Ectodermal cell (in vitro differentiated cells): ENCODE data around the gene CARM1.
"Not testable (repeated sequence)": the region's sequence is repeated elsewhere in the genome, so short reads cannot be mapped to it uniquely, and the experiment has no call there.

Experiments
- H3K27ac ChIP-seq: 2 replicates; pipeline ENCODE4 v1.7.0; 2013; ENCODE audit warnings: mild to moderate bottlenecking, low read depth, low read length; ENCODE audit not compliant: insufficient read depth, poor library complexity, severe bottlenecking
- H3K27me3 ChIP-seq: 2 replicates; pipeline ENCODE4 v1.7.0; 2013; ENCODE audit warnings: mild to moderate bottlenecking, low read length; ENCODE audit not compliant: insufficient read depth, control insufficient read depth, poor library complexity, severe bottlenecking
- H3K36me3 ChIP-seq: one replicate; pipeline ENCODE4 v1.7.0; 2013; ENCODE audit warnings: low read length; ENCODE audit not compliant: control insufficient read depth, insufficient read depth
- H3K4me1 ChIP-seq: one replicate; pipeline ENCODE4 v1.7.0; 2013; ENCODE audit warnings: low read length; ENCODE audit not compliant: control insufficient read depth, insufficient read depth
- H3K4me3 ChIP-seq: 2 replicates; pipeline ENCODE4 v1.7.0; 2013; ENCODE audit warnings: low read depth, low read length, control low read depth; ENCODE audit not compliant: insufficient read depth
- H3K9me3 ChIP-seq: 2 replicates; pipeline ENCODE4 v1.7.0; 2013; ENCODE audit warnings: mild to moderate bottlenecking, low read length, moderate library complexity; ENCODE audit not compliant: control insufficient read depth
- WGBS, 2 experiments: methylation state at CpG; one replicate each; pipeline ENCODE4 v1.1.7; 2013; ENCODE audit warnings: missing lambda C conversion rate in 2 of 2; 5-methylcytosine and 5-hydroxymethylcytosine counted together

Gene CARM1

DNA sequence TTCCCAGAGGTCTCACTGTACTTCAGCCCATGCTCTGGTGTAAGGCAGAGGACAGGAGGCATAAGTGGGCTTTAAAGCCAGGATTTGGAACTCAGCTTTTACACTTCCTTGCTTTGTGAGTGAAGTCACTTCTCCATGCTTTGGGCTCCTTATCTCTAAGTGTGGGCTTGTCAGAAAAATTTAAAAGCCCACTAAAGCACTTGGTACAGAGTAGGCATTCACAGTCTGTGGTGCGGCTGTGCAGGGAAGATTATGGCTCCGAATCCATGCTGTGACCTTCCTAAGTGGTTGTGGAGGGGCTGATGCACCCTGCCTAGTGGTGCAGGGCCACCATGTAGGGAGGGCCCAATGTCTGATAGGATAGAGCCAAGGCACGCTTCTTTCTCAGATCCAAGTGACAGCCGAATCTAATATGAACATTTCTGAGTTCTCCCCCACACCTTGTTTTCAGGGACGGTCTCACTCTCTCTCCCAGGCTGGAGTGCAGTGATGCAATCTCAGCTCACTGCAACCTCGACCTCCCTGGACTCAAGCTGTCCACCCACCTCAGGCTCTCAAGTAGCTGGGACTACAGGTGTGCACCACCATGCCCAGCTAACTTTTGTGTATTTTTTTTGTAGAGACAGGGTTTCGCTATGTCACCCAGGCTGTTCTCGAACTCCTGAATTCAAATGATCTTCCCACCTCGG, 64.2 kb downstream of the CARM1 start:
- H3K4me3 ChIP-seq, result no peak overlapping the region
- WGBS, 2 experiments, result 93 to 94% methylated on average over 9 of the region's 9 CpGs
- no peaks in the 10 kb centered on the region for H3K36me3 ChIP-seq
- no peaks in the 10 kb centered on the region for H3K27me3 ChIP-seq
- no peaks in the 10 kb centered on the region for H3K9me3 ChIP-seq
- H3K27ac ChIP-seq, result no peak overlapping the region
- no peaks in the 10 kb centered on the region for H3K4me1 ChIP-seq

DNA sequence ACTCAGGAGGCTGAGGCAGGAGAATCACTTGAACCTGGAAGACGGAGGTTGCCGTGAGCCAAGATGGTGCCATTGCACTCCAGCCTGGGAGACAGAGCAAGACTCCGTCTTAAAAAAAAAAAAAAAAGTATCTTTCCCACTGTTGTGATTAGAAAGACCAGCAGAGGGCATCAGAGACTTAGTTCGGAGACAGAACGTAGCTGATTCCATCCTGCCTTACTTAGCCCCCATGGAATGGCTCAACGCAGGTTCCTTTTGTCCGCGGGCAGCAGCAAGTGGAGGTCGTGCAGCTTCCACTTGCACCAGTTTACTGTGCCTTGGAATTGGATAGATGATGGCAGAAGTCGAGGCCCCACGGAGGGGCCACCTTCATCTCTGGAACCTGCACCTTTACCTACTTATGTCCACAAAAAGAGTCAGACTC, 65.3 kb downstream of the CARM1 start:
- H3K4me3 ChIP-seq, result no peak overlapping the region
- no peaks in the 10 kb centered on the region for H3K27me3 ChIP-seq
- H3K27ac ChIP-seq, result no peak overlapping the region
- H3K36me3 ChIP-seq, result no peaks in the 10 kb centered on the region
- no peaks in the 10 kb centered on the region for H3K9me3 ChIP-seq
- H3K4me1 ChIP-seq, result no peaks in the 10 kb centered on the region
- 14 to 16% methylated on average over 11 of the region's 11 CpGs for WGBS, 2 experiments

DNA sequence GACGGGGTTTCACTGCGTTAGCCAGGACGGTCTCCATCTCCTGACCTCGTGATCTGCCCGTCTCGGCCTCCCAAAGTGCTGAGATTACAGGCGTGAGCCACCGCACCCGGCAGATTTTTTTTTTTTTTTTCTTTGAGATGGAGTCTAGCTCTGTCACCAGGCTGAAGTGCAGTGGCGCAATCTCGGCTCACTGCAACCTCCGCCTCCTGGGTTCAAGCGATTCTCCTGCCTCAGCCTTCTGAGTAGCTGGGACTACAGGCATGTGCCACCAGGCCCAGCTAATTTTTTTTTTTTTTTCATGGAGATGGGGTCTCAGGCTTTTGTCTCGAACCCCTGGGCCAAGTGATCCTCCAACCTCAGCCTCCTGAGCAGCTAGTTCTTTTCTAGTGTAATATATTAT, 70.3 kb downstream of the CARM1 start:
- not testable (repeated sequence) for H3K4me3 ChIP-seq, H3K4me1 ChIP-seq, H3K27ac ChIP-seq, H3K27me3 ChIP-seq, H3K9me3 ChIP-seq, H3K36me3 ChIP-seq
- WGBS, 2 experiments, result 88 to 92% methylated on average over 13 to 14 of the region's 14 CpGs

DNA sequence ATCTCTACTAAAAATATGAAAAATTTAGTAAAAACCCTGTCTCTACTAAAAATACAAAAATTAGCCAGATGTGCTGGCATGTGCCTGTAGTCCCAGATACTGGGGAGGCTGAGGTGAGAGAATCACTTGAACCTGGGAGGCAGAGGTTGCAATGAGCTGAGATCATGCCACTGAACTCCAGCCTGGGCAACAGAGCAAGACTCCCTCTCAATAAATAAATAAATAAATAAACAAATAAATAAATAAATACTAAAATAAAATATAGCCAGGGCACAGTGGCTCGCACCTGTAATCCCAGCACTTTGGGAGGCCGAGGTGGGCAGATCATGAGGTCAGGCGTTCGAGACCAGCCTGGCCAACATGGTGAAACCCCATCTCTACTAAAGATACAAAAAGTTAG, 72.1 kb downstream of the CARM1 start:
- not testable (repeated sequence) for H3K9me3 ChIP-seq, H3K27me3 ChIP-seq, H3K4me1 ChIP-seq, H3K27ac ChIP-seq, H3K4me3 ChIP-seq, H3K36me3 ChIP-seq
- WGBS, 2 experiments, result 93 to 94% methylated on average over 4 of the region's 4 CpGs

DNA sequence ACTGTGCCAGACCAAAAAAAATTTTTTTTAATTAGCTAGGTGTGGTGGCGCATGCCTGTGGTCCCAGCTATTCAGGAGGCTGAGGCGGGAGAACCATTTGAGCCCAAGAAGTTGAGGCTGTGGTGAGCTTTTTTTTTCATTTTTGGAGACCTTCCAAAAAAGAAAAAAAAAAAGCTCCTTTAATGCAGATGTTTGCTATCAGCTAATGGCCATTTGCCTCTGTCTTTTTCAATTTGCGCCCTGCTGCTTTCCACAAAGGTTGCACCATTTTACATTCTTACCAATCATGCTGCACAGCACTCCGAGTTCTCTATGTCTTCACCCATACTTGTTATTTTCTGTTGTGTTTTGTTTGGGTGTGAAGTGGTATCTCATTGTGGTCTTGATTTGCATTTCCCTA, 73.9 kb downstream of the CARM1 start:
- Histone ChIP-seq H3K9me3 (no peaks in the 10 kb centered on the region), H3K36me3 (no peaks in the 10 kb centered on the region), H3K4me3 (no peak overlapping the region), H3K27me3 (no peaks in the 10 kb centered on the region), H3K27ac (no peak overlapping the region), H3K4me1 (no peaks in the 10 kb centered on the region)
- 94 to 96% methylated on average over 3 to 4 of the region's 4 CpGs for WGBS, 2 experiments

DNA sequence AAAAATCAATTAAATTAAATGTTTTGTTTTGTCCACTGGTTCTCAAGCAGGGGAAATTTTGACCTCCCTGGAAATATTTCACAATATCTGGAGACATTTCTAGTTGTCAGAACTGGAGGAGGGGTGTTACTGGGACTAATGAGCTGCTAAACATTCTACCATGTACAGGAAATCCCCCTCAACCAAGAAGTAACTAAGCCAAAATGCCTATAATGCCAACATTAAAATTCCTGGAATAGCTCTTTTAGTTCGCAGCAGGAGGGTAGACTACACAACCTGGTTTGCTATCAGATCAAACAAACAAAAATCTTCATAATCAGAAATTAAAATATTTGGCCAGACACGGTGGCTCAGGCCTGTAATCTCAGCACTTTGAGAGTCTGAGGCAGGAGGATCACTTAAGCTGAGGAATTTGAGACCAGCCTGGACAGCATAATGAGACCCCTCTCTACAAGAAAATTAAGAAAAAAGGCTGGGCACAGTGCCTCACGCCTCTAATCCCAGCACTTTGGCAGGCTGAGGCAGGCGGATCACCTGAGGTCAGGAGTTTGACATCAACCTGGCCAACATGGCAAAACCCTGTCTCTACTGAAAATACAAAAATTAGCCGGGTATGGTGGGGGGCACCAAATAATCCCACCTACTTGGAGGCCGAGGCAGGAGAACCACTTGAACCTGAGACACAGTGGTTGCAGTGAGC, 75.8 kb downstream of the CARM1 start:
- WGBS, 2 experiments, result 90 to 92% methylated on average over 6 of the region's 6 CpGs
- Histone ChIP-seq H3K4me3 (no peak overlapping the region), H3K4me1 (no peaks in the 10 kb centered on the region), H3K9me3 (no peaks in the 10 kb centered on the region), H3K36me3 (no peaks in the 10 kb centered on the region), H3K27me3 (no peaks in the 10 kb centered on the region), H3K27ac (no peak overlapping the region)

DNA sequence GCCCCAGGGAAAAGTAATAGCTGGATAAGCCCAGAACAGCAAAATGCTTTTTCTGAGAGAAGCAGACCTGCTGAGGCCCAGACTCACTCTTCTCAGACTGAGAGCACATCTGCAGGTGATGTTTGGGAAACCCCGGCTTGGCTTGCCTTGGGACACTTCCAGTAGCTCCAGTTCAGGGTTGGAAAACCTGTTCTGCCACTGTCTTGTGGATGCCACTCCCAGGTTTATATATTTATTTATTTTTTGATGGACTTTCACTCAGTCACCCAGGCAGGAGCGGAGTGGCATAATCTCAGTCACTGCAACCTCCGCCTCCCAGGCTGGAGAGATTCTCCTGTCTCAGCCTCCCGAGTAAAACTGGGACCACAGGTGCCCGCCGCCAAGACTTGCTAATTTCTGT, 81.5 kb downstream of the CARM1 start:
- no peak overlapping the region for H3K27ac ChIP-seq
- no peaks in the 10 kb centered on the region for H3K4me1 ChIP-seq
- no peak overlapping the region for H3K4me3 ChIP-seq
- no peaks in the 10 kb centered on the region for H3K9me3 ChIP-seq
- 93% methylated on average over 6 of the region's 6 CpGs for WGBS, 2 experiments
- no peaks in the 10 kb centered on the region for H3K27me3 ChIP-seq
- no peaks in the 10 kb centered on the region for H3K36me3 ChIP-seq

DNA sequence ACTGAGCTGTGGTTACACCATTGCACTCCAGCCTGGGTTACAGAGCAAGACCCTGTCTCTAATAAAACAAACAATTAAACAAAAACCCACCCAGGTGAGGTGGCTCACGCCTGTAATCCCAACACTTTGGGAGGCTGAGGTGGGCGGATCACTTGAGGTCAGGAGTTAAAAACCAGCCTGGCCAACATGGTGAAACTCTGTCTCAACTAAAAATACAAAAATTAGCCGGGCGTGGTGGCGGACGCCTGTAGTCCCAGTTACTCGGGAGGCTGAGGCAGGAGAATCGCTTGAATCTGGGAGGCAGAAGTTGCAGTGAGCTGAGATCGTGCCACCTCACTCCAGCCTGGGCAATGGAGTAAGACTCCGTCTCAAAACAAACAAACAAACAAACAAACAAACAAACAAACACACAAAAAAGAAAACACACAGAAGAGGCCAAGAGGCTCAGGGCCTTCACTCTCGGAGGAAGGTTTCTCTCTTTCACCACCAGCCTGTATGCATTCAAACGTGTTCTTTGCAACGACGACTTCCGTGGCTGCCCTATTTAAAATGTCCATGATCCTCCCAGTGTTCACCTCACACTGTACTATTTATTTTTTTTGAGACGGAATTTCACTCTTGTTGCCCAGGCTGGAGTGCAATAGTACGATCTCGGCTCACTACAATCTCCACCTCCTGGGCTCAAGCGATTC, 88.1 kb downstream of the CARM1 start:
- not testable (repeated sequence) for H3K27ac ChIP-seq, H3K27me3 ChIP-seq, H3K4me1 ChIP-seq, H3K36me3 ChIP-seq, H3K9me3 ChIP-seq
- 93 to 94% methylated on average over 19 of the region's 19 CpGs for WGBS, 2 experiments
- H3K4me3 ChIP-seq, result peak overlapping the region; percentile 90

DNA sequence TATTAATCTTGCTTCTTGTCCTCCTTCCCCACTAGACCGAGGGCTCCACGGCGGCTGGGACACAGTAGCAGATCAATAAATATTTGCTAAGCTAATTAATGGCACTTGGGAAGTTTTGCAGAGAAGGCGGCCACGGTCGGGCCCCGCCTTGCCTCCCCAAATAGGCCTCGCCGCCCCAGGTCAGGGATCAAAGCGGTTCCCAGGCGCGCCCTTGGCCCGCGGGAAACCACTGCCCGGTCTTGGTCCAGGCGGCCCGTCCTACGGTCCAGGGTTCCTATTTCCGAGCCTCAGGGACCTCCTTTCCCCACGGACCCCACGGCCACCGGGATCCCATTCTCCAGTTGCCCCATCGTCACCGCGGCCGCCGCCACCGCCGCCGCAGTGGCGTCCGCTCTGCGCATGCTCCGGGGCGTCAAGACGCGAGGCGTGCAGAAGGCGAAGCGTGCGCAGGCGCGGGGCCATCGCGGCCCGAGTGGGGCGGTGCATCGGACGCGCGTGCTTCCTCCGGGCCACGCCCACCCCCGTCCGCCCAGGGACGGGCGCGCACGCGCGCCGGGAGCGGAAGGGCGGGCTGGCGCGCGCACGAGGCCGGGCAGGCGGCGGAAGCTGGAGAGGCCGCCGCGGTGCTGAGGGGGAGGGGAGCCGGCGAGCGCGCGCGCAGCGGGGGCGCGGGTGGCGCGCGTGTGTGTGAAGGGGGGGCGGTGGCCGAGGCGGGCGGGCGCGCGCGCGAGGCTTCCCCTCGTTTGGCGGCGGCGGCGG, 89.1 kb downstream of the CARM1 start, which contains the start of gene SMARCA4:
Gene SMARCA4, plus strand, starts transcription at position 717 of the 759 bp plus-strand sequence. CDS start 23,122 bp downstream, outside the sequence.
- WGBS, 2 experiments, result 2% methylated on average over 100 of the region's 100 CpGs
- peaks cover 6% of the 10 kb centered on the region for H3K4me1 ChIP-seq
- H3K36me3 ChIP-seq, result no peaks in the 10 kb centered on the region
- H3K27ac ChIP-seq, result peak within 1 kb of the TSS; percentile 97
- H3K9me3 ChIP-seq, result no peaks in the 10 kb centered on the region
- no peaks in the 10 kb centered on the region for H3K27me3 ChIP-seq
- peak within 1 kb of the TSS; percentile 90 for H3K4me3 ChIP-seq
